GM23248 (cell line): ENCODE results near the gene SLC35D3.

ENCODE experiments used
- EZH2 ChIP-seq: fragments of 200-600 bp; sonication (generic); IDR thresholded peaks from 2 replicates; pipeline ENCODE4 v1.6.1; 2018; ENCODE audit warnings: antibody characterized with exemption, mild to moderate bottlenecking; ENCODE audit not compliant: insufficient read depth, poor library complexity, severe bottlenecking
- EZH2phosphoT487 ChIP-seq: fragments of 200-600 bp; sonication (generic); IDR thresholded peaks from 2 replicates; pipeline ENCODE4 v1.6.1; 2018; ENCODE audit warnings: antibody characterized with exemption, moderate library complexity, mild to moderate bottlenecking, low read depth; ENCODE audit not compliant: insufficient read depth

- TF ChIP-seq EZH2, result no peak
- TF ChIP-seq EZH2phosphoT487, result no peak
Observed at GRCh38 chr6:136963259-136963658, 41.2 kb downstream of the SLC35D3 start.
